CD14-positive monocyte (primary cell): ENCODE results near the gene BMP2K. TPM values are rescaled to one million over a fixed set of nuclear protein-coding genes. Genes with fewer than 3 reads are reported as not detected.

Experiments used
- DNase-seq, 3 donors: peaks; one replicate each; pipeline ENCODE4 v3.0.0-alpha.2; 2011 to 2022
- H2AFZ ChIP-seq: 2 replicates; pipeline ENCODE4 v1.6.0; 2012; ENCODE audit warnings: mild to moderate bottlenecking, low read depth, low read length, inconsistent platforms; ENCODE audit not compliant: insufficient read depth, poor library complexity, severe bottlenecking
- H3K27ac ChIP-seq, 2 donors: 1 replicate in 1 of 2; 2 replicates in 1 of 2; pipeline ENCODE4 v1.5.1; 2012 to 2013; ENCODE audit warnings: low read length in 2 of 2, control low read depth in 1 of 2, inconsistent platforms in 1 of 2, low read depth in 1 of 2, mild to moderate bottlenecking in 1 of 2
- H3K27me3 ChIP-seq, 2 donors: one replicate each; pipeline versions ENCODE4 v1.6.0 to v1.6.1; 2011 to 2013; ENCODE audit warnings: low read length in 2 of 2; ENCODE audit not compliant: control insufficient read depth in 2 of 2, insufficient read depth in 2 of 2
- H3K36me3 ChIP-seq, 2 donors: replicated peaks in 1 of 2; 1 replicate in 1 of 2; 2 replicates in 1 of 2; pipeline versions ENCODE4 v1.5.1 to v1.6.1; 2012 to 2013; ENCODE audit warnings: low read length in 2 of 2, control low read depth in 1 of 2, inconsistent platforms in 1 of 2, mild to moderate bottlenecking in 1 of 2; ENCODE audit not compliant: insufficient read depth in 2 of 2, control insufficient read depth in 1 of 2
- H3K4me1 ChIP-seq, 2 donors: 1 replicate in 1 of 2; 2 replicates in 1 of 2; pipeline versions ENCODE4 v1.5.1 to v1.6.1; 2012 to 2013; ENCODE audit warnings: low read length in 2 of 2, control low read depth in 1 of 2, inconsistent platforms in 1 of 2, mild to moderate bottlenecking in 1 of 2, moderate library complexity in 1 of 2; ENCODE audit not compliant: insufficient read depth in 2 of 2, control insufficient read depth in 1 of 2
- H3K4me2 ChIP-seq: replicated peaks from 2 replicates; pipeline ENCODE3; 2012; ENCODE audit warnings: low read length, moderate library complexity, mild to moderate bottlenecking; ENCODE audit not compliant: poor library complexity, severe bottlenecking; ENCODE audit errors: extremely low read depth
- H3K4me3 ChIP-seq, 3 experiments: fragments of 200-600 bp in 1 of 3; sonication (generic) in 1 of 3; replicated peaks in 1 of 3; 1 replicate in 2 of 3; 2 replicates in 1 of 3; pipeline ENCODE4 v1.5.1; 2011 to 2013; ENCODE audit warnings: low read length in 3 of 3, mild to moderate bottlenecking in 3 of 3, control low read depth in 2 of 3, low read depth in 2 of 3, inconsistent platforms in 1 of 3, moderate library complexity in 1 of 3
- H3K79me2 ChIP-seq: 2 replicates; pipeline ENCODE4 v1.6.0; 2012; ENCODE audit warnings: mild to moderate bottlenecking, control low read depth, inconsistent platforms, low read length, moderate library complexity; ENCODE audit not compliant: insufficient read depth
- H3K9ac ChIP-seq: 2 replicates; pipeline ENCODE4 v1.6.0; 2017; ENCODE audit warnings: low read length, mild to moderate bottlenecking; ENCODE audit not compliant: insufficient read depth, poor library complexity, severe bottlenecking
- H3K9me3 ChIP-seq, 2 donors: replicated peaks in 1 of 2; 1 replicate in 1 of 2; 2 replicates in 1 of 2; pipeline versions ENCODE4 v1.5.1 to v1.6.1; 2012 to 2013; ENCODE audit warnings: low read length in 2 of 2, control low read depth in 1 of 2; ENCODE audit not compliant: control insufficient read depth in 1 of 2, insufficient read depth in 1 of 2
- H4K20me1 ChIP-seq: 2 replicates; pipeline ENCODE4 v1.6.0; 2012; ENCODE audit warnings: mild to moderate bottlenecking, low read length, control low read depth, moderate library complexity; ENCODE audit not compliant: insufficient read depth
- H3K27ac Mint-ChIP-seq, 7 donors: one replicate each; pipeline ENCODE4 v1.8.0; 2020; ENCODE audit warnings: mild to moderate bottlenecking in 7 of 7, mixed read lengths in 7 of 7, moderate library complexity in 6 of 7, inconsistent platforms in 2 of 7
- H3K27me3 Mint-ChIP-seq, 3 donors: one replicate each; pipeline ENCODE4 v1.8.0; 2021 to 2022; ENCODE audit warnings: low read depth in 3 of 3, mild to moderate bottlenecking in 3 of 3, mixed read lengths in 3 of 3, moderate library complexity in 3 of 3, inconsistent platforms in 1 of 3
- H3K36me3 Mint-ChIP-seq, 2 donors: one replicate each; pipeline ENCODE4 v1.8.0; 2020; ENCODE audit warnings: mixed read lengths in 2 of 2, inconsistent platforms in 1 of 2, mild to moderate bottlenecking in 1 of 2
- H3K4me1 Mint-ChIP-seq: one replicate; pipeline ENCODE4 v1.8.0; 2020; ENCODE audit warnings: mild to moderate bottlenecking, mixed read lengths
- H3K4me3 Mint-ChIP-seq, 2 donors: one replicate each; pipeline ENCODE4 v1.8.0; 2020; ENCODE audit warnings: mild to moderate bottlenecking in 2 of 2, mixed read lengths in 2 of 2, moderate library complexity in 1 of 2
- H3K9me3 Mint-ChIP-seq, 7 donors: one replicate each; pipeline ENCODE4 v1.8.0; 2020 to 2022; ENCODE audit warnings: mixed read lengths in 7 of 7, mild to moderate bottlenecking in 6 of 7, moderate library complexity in 6 of 7, inconsistent platforms in 2 of 7
- whole genome bisulfite sequencing: methylation state at CpG from one replicate; pipeline ENCODE4 v1.1.5; 2013; ENCODE audit warnings: missing lambda C conversion rate; ENCODE audit not compliant: insufficient coverage; 5-methylcytosine and 5-hydroxymethylcytosine counted together
- intact Hi-C, 2 donors: fragments of 100-400 bp; cut with micrococcal nuclease; formaldehyde crosslinking; loops; one replicate each; pipeline versions ENCODE4 v1.15.0 to v1.15.1; 2023
- polyA plus RNA-seq, 3 donors: library from polyadenylated mRNA; depleted of rRNA in 1 of 3; unstranded in 2 of 3; stranded (reverse) in 1 of 3; fragments of 300-500 nt in 2 of 3; fragments of >200 nt in 1 of 3; fragmentation: Illumina TruSeq in 2 of 3; gene quantifications; 1 replicate in 2 of 3; 2 replicates in 1 of 3; pipeline ENCODE4 v1.2.3, GENCODE V29; 2012 to 2021
- small RNA-seq: library from RNA; depleted of rRNA; stranded (forward); fragments of <200 nt; gene quantifications from one replicate; pipeline ENCODE3, GENCODE V24; 2012; ENCODE audit warnings: low read depth; ENCODE audit not compliant: insufficient read length
- TF ChIP-seq, protein P1 (sequence below): fragments of 200-600 bp; IDR thresholded peaks from one replicate; pipeline ENCODE4 v1.8.0; 2022; ENCODE audit warnings: antibody characterized with exemption, mild to moderate bottlenecking

Gene BMP2K
- polyA plus RNA-seq, 3 donors: 11.8 to 39.7 (median 21.6) TPM

DNA sequence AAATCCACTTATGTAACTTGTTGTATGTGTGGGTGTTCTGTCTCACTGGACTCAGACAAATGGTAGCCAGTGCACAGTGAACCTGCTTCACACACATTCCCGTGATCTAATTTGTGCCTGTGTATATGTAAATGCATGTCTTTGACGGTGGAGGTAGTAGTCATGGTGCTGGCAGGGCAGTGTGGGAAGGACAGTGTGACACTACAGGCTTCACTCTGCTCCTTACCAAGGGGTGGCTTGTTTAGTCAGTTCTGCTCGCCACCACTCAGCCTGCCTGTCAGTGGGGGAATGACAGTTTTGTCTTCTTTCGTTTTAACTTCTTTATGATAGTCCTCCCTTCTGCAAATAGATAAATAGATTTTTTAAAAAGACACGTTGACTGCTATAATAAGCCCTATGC, 180.8 kb downstream of the BMP2K start:
- no peaks in the 10 kb centered on the region for H3K36me3 ChIP-seq
- H3K9me3 ChIP-seq: no peaks in the 10 kb centered on the region
- H3K4me2 ChIP-seq: no peak overlapping the region
- intact Hi-C loops: no loop called here
- no peaks in the 10 kb centered on the region for H4K20me1 ChIP-seq
- no peaks in the 10 kb centered on the region for H3K4me1 Mint-ChIP-seq
- H3K27me3 ChIP-seq: peaks cover 0 to 3% of the 10 kb centered on the region in 2 donors
- H3K4me1 ChIP-seq: no peaks in the 10 kb centered on the region
- TF ChIP-seq, protein P1, sequence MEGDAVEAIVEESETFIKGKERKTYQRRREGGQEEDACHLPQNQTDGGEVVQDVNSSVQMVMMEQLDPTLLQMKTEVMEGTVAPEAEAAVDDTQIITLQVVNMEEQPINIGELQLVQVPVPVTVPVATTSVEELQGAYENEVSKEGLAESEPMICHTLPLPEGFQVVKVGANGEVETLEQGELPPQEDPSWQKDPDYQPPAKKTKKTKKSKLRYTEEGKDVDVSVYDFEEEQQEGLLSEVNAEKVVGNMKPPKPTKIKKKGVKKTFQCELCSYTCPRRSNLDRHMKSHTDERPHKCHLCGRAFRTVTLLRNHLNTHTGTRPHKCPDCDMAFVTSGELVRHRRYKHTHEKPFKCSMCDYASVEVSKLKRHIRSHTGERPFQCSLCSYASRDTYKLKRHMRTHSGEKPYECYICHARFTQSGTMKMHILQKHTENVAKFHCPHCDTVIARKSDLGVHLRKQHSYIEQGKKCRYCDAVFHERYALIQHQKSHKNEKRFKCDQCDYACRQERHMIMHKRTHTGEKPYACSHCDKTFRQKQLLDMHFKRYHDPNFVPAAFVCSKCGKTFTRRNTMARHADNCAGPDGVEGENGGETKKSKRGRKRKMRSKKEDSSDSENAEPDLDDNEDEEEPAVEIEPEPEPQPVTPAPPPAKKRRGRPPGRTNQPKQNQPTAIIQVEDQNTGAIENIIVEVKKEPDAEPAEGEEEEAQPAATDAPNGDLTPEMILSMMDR: no peak
- DNase-seq: no peak
- no peak overlapping the region for H3K9ac ChIP-seq
- H3K27ac Mint-ChIP-seq: no peak overlapping the region
- no peaks in the 10 kb centered on the region for H3K9me3 Mint-ChIP-seq
- H3K36me3 Mint-ChIP-seq: no peaks in the 10 kb centered on the region
- no peak overlapping the region for H3K4me3 ChIP-seq
- no peaks in the 10 kb centered on the region for H3K79me2 ChIP-seq
- WGBS: 100% methylated on average over 2 of the region's 5 CpGs
- no peak overlapping the region for H3K4me3 Mint-ChIP-seq
- peaks cover 3 to 5% (median 3%) of the 10 kb centered on the region in 3 donors for H3K27me3 Mint-ChIP-seq
- no peak overlapping the region for H3K27ac ChIP-seq
- no peak overlapping the region for H2AFZ ChIP-seq

DNA sequence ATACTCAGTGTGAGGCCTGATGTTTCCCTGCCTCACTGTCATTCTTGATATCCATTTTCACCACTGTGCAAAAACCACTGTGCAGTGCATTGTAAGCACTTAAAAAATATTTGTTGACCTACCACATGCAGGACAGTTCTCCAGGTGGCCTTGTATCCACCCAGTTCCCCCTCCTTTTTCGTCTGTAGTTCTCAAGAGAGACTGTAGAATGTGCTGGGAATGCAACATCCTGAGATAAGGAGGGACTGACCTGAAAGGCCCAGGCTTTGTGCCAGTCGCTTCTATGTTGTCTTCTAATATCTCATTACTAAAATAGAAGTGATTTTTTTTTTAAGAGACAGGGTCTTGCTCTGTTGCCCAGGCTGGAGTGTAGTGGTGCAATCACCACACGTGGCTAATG, 184.8 kb downstream of the BMP2K start:
- no peaks in the 10 kb centered on the region for H3K4me1 Mint-ChIP-seq
- TF ChIP-seq, protein P1: no peak
- H3K36me3 ChIP-seq: no peaks in the 10 kb centered on the region
- H2AFZ ChIP-seq: no peak overlapping the region
- intact Hi-C loops: no loop called here
- H3K4me2 ChIP-seq: no peak overlapping the region
- no peaks in the 10 kb centered on the region for H3K9me3 ChIP-seq
- H3K9ac ChIP-seq: no peak overlapping the region
- H4K20me1 ChIP-seq: no peaks in the 10 kb centered on the region
- H3K4me3 Mint-ChIP-seq: no peak overlapping the region
- no peak for DNase-seq
- no peaks in the 10 kb centered on the region for H3K27me3 ChIP-seq
- no peaks in the 10 kb centered on the region for H3K36me3 Mint-ChIP-seq
- no peak overlapping the region for H3K4me3 ChIP-seq
- H3K27ac ChIP-seq: no peak overlapping the region
- WGBS: 100% methylated on average over 1 of the region's 3 CpGs
- H3K9me3 Mint-ChIP-seq: peaks cover 0 to 4% (median 0%) of the 10 kb centered on the region in 7 donors
- H3K27me3 Mint-ChIP-seq: peaks cover 0 to 3% (median 2%) of the 10 kb centered on the region in 3 donors
- H3K4me1 ChIP-seq: no peaks in the 10 kb centered on the region
- no peaks in the 10 kb centered on the region for H3K79me2 ChIP-seq
- peak overlapping the region in 1 of 7 donors; percentile 16 for H3K27ac Mint-ChIP-seq

Small RNA genes within 50 kb of the gene (small RNA-seq; reads per million reads assigned to genes)
- gene AC098818.1 (not detected), gene MIR5096 (not detected), gene RN7SL127P (not detected)

Other genes starting within 250 kb of the BMP2K start
- gene ANXA3, start 224.6 kb upstream of the BMP2K start, polyA plus RNA-seq: under 1 TPM; 0.31 to 0.64 (median 0.55) TPM
- 1 to 10 TPM; 2.7 to 5.6 (median 5.2) TPM for gene PAQR3, start 163.1 kb downstream of the BMP2K start, polyA plus RNA-seq